Endothelial cell of umbilical vein (primary cell): ENCODE data around the gene SWAP70. TPM values are rescaled to one million over a fixed set of nuclear protein-coding genes. Genes with fewer than 3 reads are reported as not detected.

Source experiments
- BruUV-seq: library from RNA; stranded (reverse); fragments of 400-500 nt; replicated peaks from 2 replicates; lab custom pipeline; 2021; lab: Mats Ljungman, UMichigan
- CTCF ChIA-PET: fragments of 300-600, 350-600 bp; sonication (Branson Sonifier 250); formaldehyde crosslinking; loops from one replicate; lab custom pipeline; 2021; ENCODE audit warnings: antibody characterized with exemption, inconsistent platforms; lab: Charles Lee
- POLR2A ChIA-PET: fragments of 300-600, 350-600 bp; sonication (Branson Sonifier 250); formaldehyde crosslinking; loops from one replicate; lab custom pipeline; 2021; ENCODE audit warnings: antibody characterized with exemption, inconsistent platforms; lab: Charles Lee
- DNase-seq: peaks from one replicate; pipeline ENCODE4 v3.0.0-alpha.2; 2011; ENCODE audit warnings: low read depth, low spot score
- FAIRE-seq: peaks from 2 replicates; lab custom pipeline; 2011; peaks lifted over from hg19 to GRCh38; lab: Jason Lieb, UNC
- H2AFZ ChIP-seq: 2 replicates; pipeline ENCODE4 v1.6.0; 2012; ENCODE audit warnings: low read depth, low read length, control low read depth, inconsistent platforms
- H3K27ac ChIP-seq: 2 replicates; pipeline ENCODE4 v1.5.1; 2011; ENCODE audit warnings: low read depth, mild to moderate bottlenecking, control low read depth, low read length, moderate library complexity; ENCODE audit not compliant: insufficient read depth
- H3K27me3 ChIP-seq, 2 experiments: 2 replicates each; pipeline versions ENCODE4 v1.6.0 to v1.6.1; 2011; ENCODE audit warnings: low read length in 2 of 2, mixed read lengths in 1 of 2; ENCODE audit not compliant: control insufficient read depth in 2 of 2, insufficient read depth in 2 of 2
- H3K36me3 ChIP-seq, 2 experiments: 2 replicates in 1 of 2; 3 replicates in 1 of 2; pipeline ENCODE4 v1.5.1; 2011; ENCODE audit warnings: low read length in 2 of 2, mild to moderate bottlenecking in 1 of 2, moderate library complexity in 1 of 2; ENCODE audit not compliant: control insufficient read depth in 2 of 2, insufficient read depth in 2 of 2; ENCODE audit errors: extremely low read depth in 1 of 2
- H3K4me1 ChIP-seq: 3 replicates; pipeline ENCODE4 v1.5.1; 2011; ENCODE audit warnings: mild to moderate bottlenecking, low read length; ENCODE audit not compliant: control insufficient read depth, insufficient read depth; ENCODE audit errors: extremely low read depth
- H3K4me2 ChIP-seq: 2 replicates; pipeline ENCODE4 v1.6.1; 2011; ENCODE audit warnings: low read length, control low read depth, mixed read lengths; ENCODE audit not compliant: insufficient read depth
- H3K4me3 ChIP-seq, 3 experiments: fragments of 200-600 bp in 1 of 3; sonication (generic), shearing (Covaris generic) in 1 of 3; replicated peaks in 1 of 3; 2 replicates each; pipeline ENCODE4 v1.5.1; 2011 to 2016; ENCODE audit warnings: control low read depth in 3 of 3, low read length in 3 of 3, mild to moderate bottlenecking in 2 of 3, inconsistent platforms in 1 of 3, low read depth in 1 of 3, moderate library complexity in 1 of 3; ENCODE audit not compliant: insufficient read depth in 1 of 3
- H3K79me2 ChIP-seq: 2 replicates; pipeline ENCODE4 v1.6.0; 2012; ENCODE audit warnings: low read length, inconsistent platforms; ENCODE audit not compliant: control insufficient read depth, insufficient read depth
- H3K9ac ChIP-seq: replicated peaks from 2 replicates; pipeline ENCODE3; 2011; ENCODE audit warnings: low read length, control low read depth; ENCODE audit not compliant: insufficient read depth; ENCODE audit errors: extremely low read depth
- H3K9me1 ChIP-seq: replicated peaks from 3 replicates; pipeline ENCODE4 v1.6.0; 2011; ENCODE audit warnings: mild to moderate bottlenecking, low read length; ENCODE audit not compliant: control insufficient read depth, insufficient read depth; ENCODE audit errors: extremely low read depth
- H3K9me3 ChIP-seq: replicated peaks from 2 replicates; pipeline ENCODE4 v1.5.1; 2012; ENCODE audit warnings: low read length, inconsistent platforms; ENCODE audit not compliant: control insufficient read depth, insufficient read depth
- H4K20me1 ChIP-seq: replicated peaks from 2 replicates; pipeline ENCODE3; 2011; ENCODE audit warnings: mild to moderate bottlenecking, low read length; ENCODE audit not compliant: control insufficient read depth, insufficient read depth; ENCODE audit errors: extremely low read depth
- EZH2 ChIP-seq: IDR thresholded peaks from 2 replicates; pipeline ENCODE4 v1.6.1; 2012; ENCODE audit warnings: borderline replicate concordance, low read depth, mild to moderate bottlenecking, moderate library complexity, low read length, inconsistent platforms; ENCODE audit not compliant: severe bottlenecking
- FOS ChIP-seq: IDR thresholded peaks from 2 replicates; pipeline ENCODE4 v1.6.1; 2011; ENCODE audit warnings: mild to moderate bottlenecking, low read length, moderate library complexity, borderline replicate concordance; ENCODE audit not compliant: insufficient read depth
- JUN ChIP-seq: IDR thresholded peaks from 2 replicates; pipeline ENCODE4 v1.6.1; 2011; ENCODE audit warnings: borderline replicate concordance, low read depth; ENCODE audit not compliant: insufficient read length, insufficient read depth
- MYC ChIP-seq: IDR thresholded peaks from one replicate; pipeline ENCODE4 v1.6.1; 2011; ENCODE audit warnings: mild to moderate bottlenecking, low read depth, low read length
- POLR2A ChIP-seq: IDR thresholded peaks from 2 replicates; pipeline ENCODE4 v1.6.1; 2012; ENCODE audit warnings: low read depth, mild to moderate bottlenecking, control low read depth, low read length
- POLR2AphosphoS5 ChIP-seq: IDR thresholded peaks from 2 replicates; pipeline ENCODE4 v1.6.1; 2012; ENCODE audit warnings: low read depth, mild to moderate bottlenecking, control low read depth, low read length, moderate library complexity; ENCODE audit not compliant: insufficient read depth
- dilution Hi-C: fragments of 300-500 bp; cut with MboI; formaldehyde crosslinking; loops from one replicate; pipeline ENCODE4 v1.15.0; 2019; ENCODE audit warnings: low sequenced_read_pairs; ENCODE audit not compliant: extremely low pct_ligation_motif_present
- intact Hi-C: fragments of 100-400 bp; cut with micrococcal nuclease; formaldehyde crosslinking; loops from one replicate; pipeline ENCODE4 v1.10.0; 2022
- polyA plus RNA-seq, 4 experiments: library from polyadenylated mRNA; depleted of rRNA in 3 of 4; stranded (reverse) in 3 of 4; unstranded in 1 of 4; fragments of >200 nt; gene quantifications; 2 replicates each; pipeline versions ENCODE4 v1.2.1 to v1.2.3, GENCODE V29; 2011 to 2012; ENCODE audit warnings: missing spikeins in 1 of 4
- total RNA-seq: library from RNA; stranded (reverse); gene quantifications from 2 replicates; pipeline ENCODE4 v1.2.3, GENCODE V29; 2021
- TF ChIP-seq, protein P1 (sequence below), 2 donors: IDR thresholded peaks; 1 replicate in 1 of 2; 2 replicates in 1 of 2; pipeline ENCODE4 v1.5.1; 2011; ENCODE audit warnings: low read length in 2 of 2, mild to moderate bottlenecking in 2 of 2, moderate library complexity in 2 of 2, control low read depth in 1 of 2, inconsistent platforms in 1 of 2, low read depth in 1 of 2; ENCODE audit not compliant: insufficient read depth in 1 of 2; ENCODE audit errors: extremely low read depth in 1 of 2
- TF ChIP-seq, protein P2 (sequence below): IDR thresholded peaks from 2 replicates; pipeline ENCODE4 v1.6.1; 2011; ENCODE audit not compliant: insufficient read depth, insufficient read length

The SWAP70 gene
- total and polyA plus RNA-seq, 2 donors (not counting 3 experiments of a cell fraction or from before 2014, with no cell fraction given), result 52.5 to 165 TPM

DNA sequence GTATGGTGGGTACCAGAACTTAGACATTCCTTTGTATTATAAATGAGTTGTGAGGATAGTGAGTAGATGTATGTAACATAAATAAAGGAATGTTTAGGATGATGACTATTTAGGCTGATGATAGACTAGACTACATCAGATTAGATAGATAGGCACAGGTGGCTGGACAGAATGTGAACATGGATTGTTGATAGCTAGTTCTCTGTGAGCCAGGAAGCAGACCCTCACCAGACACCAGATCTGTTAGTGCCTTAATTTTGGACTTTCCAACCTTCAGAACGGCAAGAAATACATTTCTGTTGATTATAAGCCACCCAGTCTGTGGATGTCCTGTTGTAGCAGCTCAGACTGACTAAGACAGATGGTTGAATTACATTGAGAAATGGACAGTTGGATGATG lies 99.4 kb downstream of the SWAP70 start:
- Histone ChIP-seq H4K20me1 (no peaks in the 10 kb centered on the region), H3K4me2 (no peak overlapping the region), H3K9ac (no peak overlapping the region), H3K27ac (no peak overlapping the region), H3K36me3 (no peaks in the 10 kb centered on the region), H3K9me3 (no peaks in the 10 kb centered on the region), H2AFZ (no peak overlapping the region), H3K9me1 (no peaks in the 10 kb centered on the region), H3K27me3 (no peaks in the 10 kb centered on the region), H3K4me3 (no peak overlapping the region), H3K4me1 (peaks cover 31% of the 10 kb centered on the region), H3K79me2 (no peaks in the 10 kb centered on the region)
- TF ChIP-seq POLR2A (no peak), EZH2 (no peak), POLR2AphosphoS5 (no peak), MYC (no peak), FOS (no peak), JUN (no peak)
- TF ChIP-seq, protein P1, sequence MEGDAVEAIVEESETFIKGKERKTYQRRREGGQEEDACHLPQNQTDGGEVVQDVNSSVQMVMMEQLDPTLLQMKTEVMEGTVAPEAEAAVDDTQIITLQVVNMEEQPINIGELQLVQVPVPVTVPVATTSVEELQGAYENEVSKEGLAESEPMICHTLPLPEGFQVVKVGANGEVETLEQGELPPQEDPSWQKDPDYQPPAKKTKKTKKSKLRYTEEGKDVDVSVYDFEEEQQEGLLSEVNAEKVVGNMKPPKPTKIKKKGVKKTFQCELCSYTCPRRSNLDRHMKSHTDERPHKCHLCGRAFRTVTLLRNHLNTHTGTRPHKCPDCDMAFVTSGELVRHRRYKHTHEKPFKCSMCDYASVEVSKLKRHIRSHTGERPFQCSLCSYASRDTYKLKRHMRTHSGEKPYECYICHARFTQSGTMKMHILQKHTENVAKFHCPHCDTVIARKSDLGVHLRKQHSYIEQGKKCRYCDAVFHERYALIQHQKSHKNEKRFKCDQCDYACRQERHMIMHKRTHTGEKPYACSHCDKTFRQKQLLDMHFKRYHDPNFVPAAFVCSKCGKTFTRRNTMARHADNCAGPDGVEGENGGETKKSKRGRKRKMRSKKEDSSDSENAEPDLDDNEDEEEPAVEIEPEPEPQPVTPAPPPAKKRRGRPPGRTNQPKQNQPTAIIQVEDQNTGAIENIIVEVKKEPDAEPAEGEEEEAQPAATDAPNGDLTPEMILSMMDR (IDR thresholded peaks at IDR 0.05; ENCODE audit: extremely low read depth in 1 of 2, insufficient read depth in 1 of 2, low read depth in 1 of 2, low read length in 2 of 2), result no peak
- TF ChIP-seq, protein P2, sequence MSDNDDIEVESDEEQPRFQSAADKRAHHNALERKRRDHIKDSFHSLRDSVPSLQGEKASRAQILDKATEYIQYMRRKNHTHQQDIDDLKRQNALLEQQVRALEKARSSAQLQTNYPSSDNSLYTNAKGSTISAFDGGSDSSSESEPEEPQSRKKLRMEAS, result no peak
- POLR2A ChIA-PET, result no interaction called here
- no peak for DNase-seq
- intact Hi-C loops, result no loop called here
- FAIRE-seq, result no peak
- no TSS peak for BruUV-seq
- dilution Hi-C loops, result no loop called here
- CTCF ChIA-PET, result interaction anchor here (1.1 to 1.2 kb wide), 3 partner anchors 80 to 314 kb away, joined by 3 read pairs; no protein-coding TSS in a partner anchor
